Right lobe of liver (tissue), 4 donors: ENCODE data around the gene PTBP3.

Experiments
- POLR2A ChIP-seq: fragments of 450-650 bp; IDR thresholded peaks from one replicate; pipeline ENCODE4 v1.6.1; 2017; ENCODE audit warnings: antibody characterized with exemption, mild to moderate bottlenecking
- TF ChIP-seq, protein P1 (sequence below), 4 donors: fragments of 200-600 bp in 3 of 4; fragments of 450-650 bp in 1 of 4; IDR thresholded peaks; one replicate each; pipeline versions ENCODE4 v1.5.1 to v1.8.0; 2016 to 2022; ENCODE audit warnings: antibody characterized with exemption in 4 of 4, mild to moderate bottlenecking in 2 of 4
- donor health status: DM: no; HTN: no; CAD: no.
- donor health status: DM: no; HTN: no; CAD: no.
- donor health status: DM: no; HTN: yes; CAD: no.

GRCh38 chr9:112234779-112235178, 98.6 kb downstream of the PTBP3 start:
- TF ChIP-seq, protein P1, sequence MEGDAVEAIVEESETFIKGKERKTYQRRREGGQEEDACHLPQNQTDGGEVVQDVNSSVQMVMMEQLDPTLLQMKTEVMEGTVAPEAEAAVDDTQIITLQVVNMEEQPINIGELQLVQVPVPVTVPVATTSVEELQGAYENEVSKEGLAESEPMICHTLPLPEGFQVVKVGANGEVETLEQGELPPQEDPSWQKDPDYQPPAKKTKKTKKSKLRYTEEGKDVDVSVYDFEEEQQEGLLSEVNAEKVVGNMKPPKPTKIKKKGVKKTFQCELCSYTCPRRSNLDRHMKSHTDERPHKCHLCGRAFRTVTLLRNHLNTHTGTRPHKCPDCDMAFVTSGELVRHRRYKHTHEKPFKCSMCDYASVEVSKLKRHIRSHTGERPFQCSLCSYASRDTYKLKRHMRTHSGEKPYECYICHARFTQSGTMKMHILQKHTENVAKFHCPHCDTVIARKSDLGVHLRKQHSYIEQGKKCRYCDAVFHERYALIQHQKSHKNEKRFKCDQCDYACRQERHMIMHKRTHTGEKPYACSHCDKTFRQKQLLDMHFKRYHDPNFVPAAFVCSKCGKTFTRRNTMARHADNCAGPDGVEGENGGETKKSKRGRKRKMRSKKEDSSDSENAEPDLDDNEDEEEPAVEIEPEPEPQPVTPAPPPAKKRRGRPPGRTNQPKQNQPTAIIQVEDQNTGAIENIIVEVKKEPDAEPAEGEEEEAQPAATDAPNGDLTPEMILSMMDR (IDR thresholded peaks at IDR 0.05): no peak
- TF ChIP-seq POLR2A: no peak
